ENCODE results near the gene RAG2. TPM values are rescaled to one million over a fixed set of nuclear protein-coding genes. Genes with fewer than 3 reads are reported as not detected.

Gene RAG2
- total RNA-seq, 1 experiment from 2014 or later = not detected

DNA sequence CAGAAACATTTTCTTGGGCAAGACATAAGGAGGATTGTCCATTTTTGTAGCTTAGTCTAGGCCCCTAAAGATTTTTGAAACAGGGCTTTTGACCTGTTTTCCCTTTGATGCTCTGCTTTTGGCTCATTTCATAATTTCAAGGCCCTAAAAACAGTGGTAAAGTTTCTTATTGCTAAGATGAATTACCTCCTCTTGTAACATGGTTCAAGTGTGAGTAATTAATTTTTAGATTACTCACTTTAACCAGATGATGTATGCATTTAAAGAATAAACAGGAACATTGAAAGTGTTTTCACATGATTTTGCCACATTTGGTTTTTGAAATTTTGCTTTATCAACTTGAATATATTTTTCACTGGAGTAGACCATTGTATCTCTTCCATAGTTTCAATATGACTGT is 1.2 kb downstream of the RAG2 start:
- H3K27me3 Mint-ChIP-seq (ENCODE audit: insufficient read depth, unreplicated experiment) = no peaks in the 10 kb centered on the region

DNA sequence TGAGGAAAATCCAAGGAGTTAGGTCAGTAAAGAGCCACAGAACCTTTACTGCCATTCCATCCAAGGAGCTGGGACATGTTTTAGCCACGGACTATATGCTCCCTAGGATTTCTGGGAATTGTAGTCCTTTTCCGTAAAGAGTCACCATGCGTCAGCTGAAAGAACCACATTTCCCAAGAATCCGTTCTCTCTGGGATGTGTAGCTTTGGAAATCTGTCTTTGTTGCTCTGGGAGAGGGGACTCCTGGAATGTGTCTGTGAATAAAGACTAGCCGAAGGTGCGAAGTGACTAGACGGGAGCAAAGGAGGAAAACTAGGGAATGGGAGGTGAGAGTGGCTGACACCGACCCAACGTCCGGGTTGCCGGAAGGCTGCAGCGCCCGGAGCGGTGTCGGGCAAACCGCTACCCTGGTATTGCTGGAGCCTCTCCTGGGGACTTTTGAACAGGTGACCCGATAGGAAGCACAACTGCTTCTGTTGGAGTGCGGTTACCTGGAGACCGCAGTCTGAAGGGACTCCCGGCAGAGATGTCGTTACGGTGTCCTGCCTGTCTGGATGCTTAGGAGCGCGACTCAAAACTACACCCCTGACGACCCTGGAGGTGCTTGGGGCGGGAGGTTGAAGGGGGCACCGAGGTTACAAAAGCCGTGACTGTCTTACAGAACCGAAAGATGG is 3.6 kb downstream of the RAG2 start, which contains the start of gene IFTAP:
TSS of gene IFTAP (plus strand) at position 187 of the 674 bp plus-strand sequence. CDS start 15,602 bp downstream, outside the sequence.
- POLR2A ChIA-PET = no interaction called here
- H3K27me3 ChIP-seq (replicated peaks; ENCODE audit: control insufficient read depth, insufficient read depth, low read length) = no peaks in the 10 kb centered on the region
- BruUV-seq (replicated peaks) = no TSS peak

More for the DNA sequence above, 1.2 kb downstream of the RAG2 start:
- Mint-ChIP-seq H3K4me3 (ENCODE audit: unreplicated experiment) (no peak overlapping the region), H3K9me3 (ENCODE audit: unreplicated experiment) (no peaks in the 10 kb centered on the region), H3K36me3 (ENCODE audit: insufficient read depth, unreplicated experiment) (no peaks in the 10 kb centered on the region), H3K4me1 (ENCODE audit: low read depth, unreplicated experiment) (no peaks in the 10 kb centered on the region), H3K27ac (ENCODE audit: unreplicated experiment) (no peak overlapping the region)
- TF ChIP-seq, protein P1, sequence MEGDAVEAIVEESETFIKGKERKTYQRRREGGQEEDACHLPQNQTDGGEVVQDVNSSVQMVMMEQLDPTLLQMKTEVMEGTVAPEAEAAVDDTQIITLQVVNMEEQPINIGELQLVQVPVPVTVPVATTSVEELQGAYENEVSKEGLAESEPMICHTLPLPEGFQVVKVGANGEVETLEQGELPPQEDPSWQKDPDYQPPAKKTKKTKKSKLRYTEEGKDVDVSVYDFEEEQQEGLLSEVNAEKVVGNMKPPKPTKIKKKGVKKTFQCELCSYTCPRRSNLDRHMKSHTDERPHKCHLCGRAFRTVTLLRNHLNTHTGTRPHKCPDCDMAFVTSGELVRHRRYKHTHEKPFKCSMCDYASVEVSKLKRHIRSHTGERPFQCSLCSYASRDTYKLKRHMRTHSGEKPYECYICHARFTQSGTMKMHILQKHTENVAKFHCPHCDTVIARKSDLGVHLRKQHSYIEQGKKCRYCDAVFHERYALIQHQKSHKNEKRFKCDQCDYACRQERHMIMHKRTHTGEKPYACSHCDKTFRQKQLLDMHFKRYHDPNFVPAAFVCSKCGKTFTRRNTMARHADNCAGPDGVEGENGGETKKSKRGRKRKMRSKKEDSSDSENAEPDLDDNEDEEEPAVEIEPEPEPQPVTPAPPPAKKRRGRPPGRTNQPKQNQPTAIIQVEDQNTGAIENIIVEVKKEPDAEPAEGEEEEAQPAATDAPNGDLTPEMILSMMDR (IDR thresholded peaks at IDR 0.05; ENCODE audit: insufficient read depth in 1 of 2, low read depth in 1 of 2, low read length in 1 of 2, severe bottlenecking in 1 of 2, unreplicated experiment in 1 of 2) = no peak
- POLR2A ChIA-PET = no interaction called here
- Histone ChIP-seq H3K4me3 (ENCODE audit: low read depth, low read length) (no peak overlapping the region), H3K9me3 (no peaks in the 10 kb centered on the region; the same call in 1 of the 2 replicates), H3K4me1 (peaks cover 5% of the 10 kb centered on the region; the same call in 1 of the 2 replicates), H3K27me3 (replicated peaks; ENCODE audit: control insufficient read depth, insufficient read depth, low read length) (no peaks in the 10 kb centered on the region), H3K36me3 (ENCODE audit: control insufficient read depth, insufficient read depth, low read length) (no peaks in the 10 kb centered on the region)
- BruUV-seq (replicated peaks) = no TSS peak
- CTCF ChIA-PET = no interaction called here
- intact Hi-C loops (cut with micrococcal nuclease; ENCODE audit: unreplicated experiment) = no loop called here
- DNase-seq = no peak

DNA sequence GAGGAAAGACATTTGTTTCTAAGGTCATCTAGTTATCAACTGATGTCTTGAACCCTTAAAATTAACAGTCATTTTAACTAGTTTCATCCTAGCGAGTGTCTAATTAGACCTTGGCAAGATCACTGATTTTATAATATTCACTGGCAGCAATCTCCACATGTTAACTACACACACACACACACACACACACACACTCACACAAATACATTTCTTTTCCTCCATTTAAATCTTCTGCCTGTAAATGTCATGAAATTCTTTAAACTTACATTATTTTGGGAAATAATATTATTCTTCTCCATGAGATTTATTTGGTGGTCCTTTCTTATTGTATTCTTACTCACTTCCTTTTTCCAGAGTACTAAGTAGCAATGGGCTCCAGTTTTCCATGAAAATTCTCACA is 6.6 kb downstream of the RAG2 start:
- H3K36me3 Mint-ChIP-seq (ENCODE audit: insufficient read depth, unreplicated experiment) = no peaks in the 10 kb centered on the region
- TF ChIP-seq, protein P1 (IDR thresholded peaks at IDR 0.05; ENCODE audit: insufficient read depth in 1 of 2, low read depth in 1 of 2, low read length in 1 of 2, severe bottlenecking in 1 of 2, unreplicated experiment in 1 of 2) = no peak
- Histone ChIP-seq H3K27me3 (replicated peaks; ENCODE audit: control insufficient read depth, insufficient read depth, low read length) (no peaks in the 10 kb centered on the region), H3K36me3 (ENCODE audit: control insufficient read depth, insufficient read depth, low read length) (no peaks in the 10 kb centered on the region), H3K9me3 (no peaks in the 10 kb centered on the region), H3K4me3 (ENCODE audit: low read depth, low read length) (no peak overlapping the region), H3K4me1 (peaks cover 5% of the 10 kb centered on the region; the same call in 1 of the 2 replicates)
- H3K4me3 Mint-ChIP-seq (ENCODE audit: unreplicated experiment) = no peak overlapping the region
- no peaks in the 10 kb centered on the region for H3K4me1 Mint-ChIP-seq (ENCODE audit: low read depth, unreplicated experiment)
- ChIA-PET POLR2A (no interaction called here), CTCF (no interaction called here)
- peaks cover 11% of the 10 kb centered on the region for H3K27me3 Mint-ChIP-seq (ENCODE audit: insufficient read depth, unreplicated experiment)
- no peak for DNase-seq
- H3K27ac Mint-ChIP-seq (ENCODE audit: unreplicated experiment) = no peak overlapping the region
- intact Hi-C loops (cut with micrococcal nuclease; ENCODE audit: unreplicated experiment) = no loop called here
- no TSS peak for BruUV-seq (replicated peaks)
- no peaks in the 10 kb centered on the region for H3K9me3 Mint-ChIP-seq (ENCODE audit: unreplicated experiment)

More for the DNA sequence above, 3.6 kb downstream of the RAG2 start, which contains the start of gene IFTAP:
- H3K9me3 Mint-ChIP-seq (ENCODE audit: unreplicated experiment) = no peaks in the 10 kb centered on the region
- CTCF ChIA-PET = no interaction called here
- H3K4me1 ChIP-seq = peaks cover 5% of the 10 kb centered on the region; the same call in 1 of the 2 replicates
- H3K4me1 Mint-ChIP-seq (ENCODE audit: low read depth, unreplicated experiment) = no peaks in the 10 kb centered on the region
- TF ChIP-seq, protein P1 (IDR thresholded peaks at IDR 0.05; ENCODE audit: insufficient read depth in 1 of 2, low read depth in 1 of 2, low read length in 1 of 2, severe bottlenecking in 1 of 2, unreplicated experiment in 1 of 2) = no peak
- H3K36me3 ChIP-seq (ENCODE audit: control insufficient read depth, insufficient read depth, low read length) = no peaks in the 10 kb centered on the region
- no peaks in the 10 kb centered on the region for H3K36me3 Mint-ChIP-seq (ENCODE audit: insufficient read depth, unreplicated experiment)
- DNase-seq = peak; percentile 67 to 73
- peaks cover 3% of the 10 kb centered on the region for H3K27me3 Mint-ChIP-seq (ENCODE audit: insufficient read depth, unreplicated experiment)
- intact Hi-C loops (cut with micrococcal nuclease; ENCODE audit: unreplicated experiment) = no loop called here
- peak within 1 kb of the TSS; percentile 43 for H3K4me3 ChIP-seq (ENCODE audit: low read depth, low read length)
- H3K4me3 Mint-ChIP-seq (ENCODE audit: unreplicated experiment) = peak within 1 kb of the TSS; percentile 99
- H3K27ac Mint-ChIP-seq (ENCODE audit: unreplicated experiment) = peak within 1 kb of the TSS; percentile 87
- H3K9me3 ChIP-seq = no peaks in the 10 kb centered on the region; the same call in 1 of the 2 replicates
